GM18517 (cell line): Measurements from ENCODE around the gene TBC1D2.

Experiments used
- ATAC-seq: cut with Tn5 transposase; IDR thresholded peaks from one replicate; pipeline ENCODE4 v1.9.1; 2021; ENCODE audit warnings: mild to moderate bottlenecking, moderate library complexity; ENCODE audit not compliant: unreplicated experiment

The TBC1D2 gene

DNA sequence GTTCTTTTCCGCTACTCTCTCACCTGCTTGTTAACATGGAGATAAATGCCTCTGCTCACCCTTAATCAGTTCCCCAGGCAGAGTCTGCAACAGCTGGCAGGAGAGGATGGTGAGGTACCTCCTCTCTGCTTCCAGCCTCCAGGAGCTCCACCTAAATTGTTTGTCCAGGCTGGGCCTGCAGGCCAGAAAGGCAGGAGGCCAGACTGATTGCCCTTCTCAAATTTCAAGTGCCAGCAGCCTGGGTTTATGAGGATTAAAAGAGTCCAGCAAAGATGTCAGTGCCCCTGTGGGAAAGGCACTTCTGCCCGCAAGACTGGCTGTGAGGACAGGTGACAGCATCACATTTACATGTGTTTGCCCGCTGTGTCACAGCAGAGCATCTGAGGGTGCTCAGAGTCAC, 82.8 kb downstream of the TBC1D2 start:
- no peak for ATAC-seq

- ATAC-seq, result no peak
Measured at GRCh38 chr9:98171176-98171925, 84.1 kb downstream of the TBC1D2 start.

DNA sequence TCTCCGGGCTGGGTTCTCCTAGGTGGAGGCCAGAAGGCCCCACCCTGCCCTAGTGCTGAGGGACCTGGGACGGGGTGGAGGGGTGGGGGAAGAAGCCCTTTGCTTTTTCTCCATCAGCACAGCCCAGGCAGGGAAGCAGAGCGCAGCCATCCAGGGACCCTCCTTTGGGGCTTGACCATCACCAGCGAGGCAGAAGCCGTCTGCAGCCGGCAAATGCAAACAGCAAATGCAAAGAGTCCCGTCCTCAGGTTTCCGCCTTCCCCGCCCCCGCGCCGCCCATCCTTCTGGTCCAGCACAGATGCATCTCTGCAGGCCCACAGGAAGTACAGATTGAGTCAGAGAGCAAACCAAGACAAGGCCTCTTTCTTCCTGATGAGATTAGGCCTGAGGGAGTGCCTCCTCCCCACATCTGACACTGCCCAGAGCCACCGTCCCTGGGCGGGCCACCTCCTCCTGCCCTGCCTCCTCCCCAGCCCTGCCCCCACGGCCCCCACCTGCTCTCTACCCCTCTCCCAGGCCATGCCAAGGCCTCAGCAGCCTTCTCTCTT, 86.4 kb downstream of the TBC1D2 start:
- peak; percentile 99 for ATAC-seq

DNA sequence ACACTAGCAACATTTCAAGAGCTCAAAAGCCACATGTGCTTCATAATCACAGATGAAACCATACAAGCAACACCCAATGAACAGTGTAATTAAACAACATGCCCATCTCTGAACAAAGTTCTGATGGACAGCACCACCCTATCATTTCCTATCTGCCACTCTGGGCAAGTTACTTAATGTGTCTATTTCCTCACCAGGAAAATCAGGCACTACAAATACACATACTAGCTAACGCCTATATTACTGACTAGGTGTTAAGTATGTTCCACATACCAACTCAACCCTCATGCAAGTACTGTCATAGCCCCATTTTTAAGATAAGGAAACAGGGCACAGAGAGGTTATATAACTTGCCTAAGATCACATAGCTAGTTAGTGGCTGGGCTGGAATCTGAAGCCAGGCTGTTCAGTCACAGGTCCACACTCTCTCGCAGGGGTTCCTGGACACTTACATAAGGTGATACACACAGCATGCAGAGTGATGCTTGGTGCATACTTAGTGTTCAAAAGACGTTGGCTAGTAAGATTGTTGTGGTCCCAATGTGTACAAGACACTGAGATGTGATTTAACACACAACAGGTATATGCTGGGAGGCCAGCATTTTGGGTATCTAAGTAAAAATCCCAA, 87.2 kb downstream of the TBC1D2 start:
- no peak for ATAC-seq

DNA sequence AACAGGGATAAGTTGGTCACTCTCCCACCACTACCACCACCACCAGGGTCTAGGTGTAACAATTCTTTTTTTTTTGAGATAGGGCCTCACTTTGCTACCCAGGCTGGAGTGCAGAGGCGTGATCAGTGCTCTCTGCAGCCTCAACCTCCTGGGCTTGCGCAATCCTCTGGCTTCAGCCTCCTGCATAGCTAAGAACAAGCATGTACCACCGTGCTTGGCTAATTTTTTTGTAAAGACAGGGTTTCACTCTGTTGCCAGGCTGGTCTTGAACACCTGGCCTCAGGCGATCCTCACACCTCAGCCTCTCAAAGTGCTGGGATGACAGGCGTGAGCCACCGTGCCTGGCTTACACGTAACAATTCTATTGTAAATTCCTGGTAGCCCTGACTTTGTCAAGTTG, 90.5 kb downstream of the TBC1D2 start:
- ATAC-seq, result no peak

DNA sequence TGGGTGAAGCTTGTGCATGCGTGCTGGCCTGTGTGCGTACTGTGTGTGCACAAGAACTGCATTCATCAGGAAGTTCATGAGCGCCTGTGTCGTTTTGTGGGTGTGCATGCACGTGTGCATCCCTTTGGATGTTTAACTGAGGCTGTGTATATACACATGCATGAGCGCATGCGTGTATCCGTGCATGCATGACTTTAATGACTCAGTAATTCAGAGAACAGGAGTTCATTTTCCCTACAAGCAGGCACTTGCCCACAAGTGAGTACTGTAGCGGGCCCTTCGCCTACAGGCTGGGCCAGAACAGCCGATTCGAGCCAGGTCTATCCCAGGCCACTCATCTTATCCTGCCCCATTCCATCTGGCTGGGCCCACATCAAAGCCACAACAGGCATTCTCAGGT, 92.8 kb downstream of the TBC1D2 start:
- no peak for ATAC-seq

DNA sequence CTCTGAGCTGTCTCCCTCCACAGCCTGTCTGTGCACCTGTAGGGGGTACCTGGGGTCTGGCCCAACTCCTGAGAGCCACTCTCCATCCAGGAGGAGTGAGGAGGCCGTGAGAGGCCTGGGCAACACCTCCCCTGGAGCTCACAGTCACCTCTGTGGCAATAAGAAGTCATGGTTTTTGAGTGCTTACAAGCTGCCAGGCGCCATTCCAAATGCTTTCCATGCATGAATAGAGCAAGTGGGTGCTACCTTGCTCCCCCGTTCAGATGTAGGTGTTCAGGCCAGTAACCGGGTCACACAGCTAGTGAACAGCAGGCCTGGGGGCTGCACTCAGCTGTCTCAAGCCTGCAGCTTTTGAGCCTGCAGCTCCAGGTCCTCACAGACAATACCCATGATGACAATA, 93.6 kb downstream of the TBC1D2 start:
- no peak for ATAC-seq

GRCh38 chr9:98159790-98160189, 95.7 kb downstream of the TBC1D2 start:
- no peak for ATAC-seq

DNA sequence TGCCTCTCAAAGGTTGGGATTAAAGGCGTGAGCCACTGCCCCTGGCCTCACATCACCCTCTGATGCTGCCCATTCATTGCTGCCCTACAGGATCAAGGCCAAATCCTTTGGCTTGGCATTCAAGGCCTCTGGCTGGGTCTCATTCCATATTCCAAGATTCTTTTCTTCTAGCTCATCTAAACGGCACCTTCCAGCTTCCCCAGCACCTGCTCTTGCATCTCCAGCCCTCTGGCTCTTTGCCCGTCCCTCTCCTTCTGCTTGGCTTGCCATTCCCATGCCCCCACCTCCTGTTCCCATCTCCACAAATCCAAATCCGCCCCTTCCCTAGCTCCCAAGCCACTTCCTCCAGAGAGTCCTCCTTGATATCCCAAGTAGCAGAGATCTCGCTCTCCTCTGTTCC, 96.1 kb downstream of the TBC1D2 start:
- ATAC-seq, result no peak

DNA sequence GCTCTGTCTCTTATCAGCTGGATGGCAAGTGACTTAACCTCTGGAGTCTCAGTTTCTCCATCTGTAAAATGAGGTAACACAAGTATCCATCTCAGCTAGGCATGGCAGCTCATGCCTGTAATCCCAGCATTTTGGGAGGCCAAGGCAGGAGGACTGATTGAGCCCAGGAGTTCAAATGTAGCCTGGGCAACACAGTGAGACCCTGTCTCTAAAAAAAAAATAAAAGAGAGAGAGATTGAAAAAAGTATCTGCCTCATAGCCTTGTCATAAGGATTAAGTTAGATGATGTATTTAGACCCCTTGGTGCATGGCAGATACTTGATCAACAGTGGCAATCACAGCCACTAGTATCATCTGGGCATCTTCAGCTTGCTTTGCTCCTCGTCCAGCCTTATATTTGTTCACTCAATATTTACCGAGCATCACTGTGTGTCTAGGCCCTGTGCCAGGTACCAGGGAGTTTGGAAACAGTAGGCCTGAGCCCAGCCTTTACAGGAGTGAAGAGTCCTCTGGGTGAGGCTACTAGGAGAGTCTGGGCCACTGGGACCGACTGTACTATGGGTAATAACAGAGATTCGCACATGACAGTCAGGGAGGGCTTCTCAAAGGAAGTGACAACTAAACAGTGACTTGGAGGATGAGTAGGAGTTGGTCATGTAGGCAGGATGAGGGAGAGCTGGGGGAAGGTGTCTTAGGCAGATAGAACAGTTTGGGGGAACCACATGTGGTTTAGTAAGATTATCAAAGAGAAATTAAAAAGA, 97.2 kb downstream of the TBC1D2 start:
- ATAC-seq, result no peak

DNA sequence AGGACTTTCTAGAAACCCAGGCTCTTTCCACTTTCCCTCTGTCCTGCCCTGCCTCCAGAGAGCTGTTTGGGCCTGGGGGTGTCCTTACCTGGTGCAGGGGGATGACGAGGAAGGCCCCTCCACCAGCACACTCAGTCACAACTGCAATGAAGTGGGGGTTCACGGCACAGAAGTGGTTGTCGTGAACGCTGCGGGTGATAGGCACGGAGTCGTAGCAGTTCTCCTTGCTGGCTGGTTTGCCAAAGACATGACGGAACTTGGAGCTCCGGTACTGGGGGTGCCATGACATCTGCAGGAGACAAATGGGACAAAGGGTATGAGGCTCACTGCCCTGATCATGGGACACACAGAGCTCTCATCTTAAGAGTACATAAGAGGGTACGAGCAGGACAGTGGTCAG, 98.1 kb downstream of the TBC1D2 start:
- ATAC-seq, result no peak

DNA sequence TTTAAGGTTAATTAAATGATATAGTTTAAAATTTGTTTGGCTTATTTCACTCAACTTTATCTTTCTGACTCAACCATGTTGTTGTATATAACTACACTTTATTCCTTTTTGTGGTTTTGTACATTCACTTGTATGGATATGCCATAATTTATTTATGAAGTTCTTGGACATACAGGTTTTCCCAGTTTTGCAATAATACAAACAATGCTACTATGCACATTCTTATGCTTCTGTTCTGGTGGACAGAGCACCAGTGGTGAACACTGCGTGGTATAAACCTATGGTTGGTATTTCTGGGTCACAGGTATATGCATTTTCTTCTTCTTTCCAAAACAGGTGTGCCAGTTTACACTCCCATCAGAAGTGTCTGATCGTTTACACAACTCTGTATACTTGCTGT, 100.8 kb downstream of the TBC1D2 start:
- no peak for ATAC-seq

DNA sequence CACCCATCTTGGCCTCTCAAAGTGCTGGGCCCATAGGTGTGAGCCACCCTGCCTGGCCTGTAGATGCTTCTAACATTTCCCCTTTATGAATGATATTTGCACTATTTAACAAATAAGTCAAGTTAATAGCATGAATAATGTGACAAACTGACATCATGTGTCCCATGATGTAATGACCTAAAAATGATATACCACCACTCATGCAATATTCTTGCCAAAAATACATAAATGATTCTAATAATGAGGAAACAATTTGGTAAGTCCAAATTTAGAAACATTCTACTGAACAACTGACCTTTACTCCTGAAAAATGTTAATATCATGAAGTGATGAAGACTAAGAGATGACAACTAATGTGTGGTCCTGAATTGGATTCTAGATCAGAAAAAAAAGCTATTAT, 102.9 kb downstream of the TBC1D2 start:
- ATAC-seq, result no peak

DNA sequence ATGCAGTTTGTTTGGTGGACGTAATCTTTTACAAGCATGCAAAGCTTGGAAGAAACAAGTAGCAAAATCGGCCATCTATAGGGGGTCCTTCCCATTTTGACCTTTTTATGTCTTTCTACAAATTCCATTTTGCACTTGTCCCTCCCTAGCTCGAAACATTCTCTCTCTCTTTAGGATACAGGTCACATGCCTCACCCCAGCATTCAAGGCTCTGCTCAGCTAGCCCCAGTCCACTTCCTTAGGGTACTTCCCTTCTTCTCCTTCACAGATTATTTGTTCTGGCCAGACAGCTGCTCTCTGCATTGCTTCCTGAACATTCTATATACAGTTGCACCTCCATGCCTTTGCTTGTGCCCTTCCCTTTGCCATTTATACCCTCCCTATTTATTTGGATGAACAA, 104.7 kb downstream of the TBC1D2 start:
- no peak for ATAC-seq

GRCh38 chr9:98150164-98150563, 105.3 kb downstream of the TBC1D2 start:
- no peak for ATAC-seq

- no peak for ATAC-seq
Measured at GRCh38 chr9:98149422-98149821, 106.0 kb downstream of the TBC1D2 start.
